GM12864 (cell line): ENCODE measurements around the gene EMCN.
"Not testable (repeated sequence)": the region's sequence is repeated elsewhere in the genome, so short reads cannot be mapped to it uniquely, and the experiment has no call there.

Experiments used
- DNase-seq: peaks from one replicate; pipeline ENCODE4 v3.0.0-alpha.2; 2011; ENCODE audit warnings: low read depth
- H3K4me3 ChIP-seq: 2 replicates; pipeline ENCODE4 v1.5.1; 2011; ENCODE audit warnings: mild to moderate bottlenecking, low read depth, low read length, control low read depth
- CTCF ChIP-seq: IDR thresholded peaks from 2 replicates; pipeline ENCODE4 v1.5.1; 2011; ENCODE audit warnings: low read depth, mild to moderate bottlenecking, moderate library complexity, low read length, control low read depth, inconsistent platforms; ENCODE audit errors: missing control alignments

EMCN gene

GRCh38 chr4:100545427-100545826 is 27.6 kb upstream of the EMCN start:
- TF ChIP-seq CTCF, result no peak
- no peak for DNase-seq

GRCh38 chr4:100540131-100540530 is 22.3 kb upstream of the EMCN start:
- no peak overlapping the region for H3K4me3 ChIP-seq
- DNase-seq, result no peak
- TF ChIP-seq CTCF, result no peak

More at GRCh38 chr4:100545427-100545826, 27.6 kb upstream of the EMCN start:
- no peak overlapping the region for H3K4me3 ChIP-seq

GRCh38 chr4:100539706-100540105 is 21.9 kb upstream of the EMCN start:
- DNase-seq, result no peak
- no peak for TF ChIP-seq CTCF
- no peak overlapping the region for H3K4me3 ChIP-seq

- no peak for TF ChIP-seq CTCF
- no peak for DNase-seq
- no peak overlapping the region for H3K4me3 ChIP-seq
These were observed 15.9 kb upstream of the EMCN start for GRCh38 chr4:100533741-100534140.

GRCh38 chr4:100530161-100530560 is 12.3 kb upstream of the EMCN start:
- not testable (repeated sequence) for DNase-seq, H3K4me3 ChIP-seq

- no peak for TF ChIP-seq CTCF
- DNase-seq, result no peak
- H3K4me3 ChIP-seq, result no peak overlapping the region
These were observed 7.9 kb upstream of the EMCN start for GRCh38 chr4:100525686-100526085.

GRCh38 chr4:100519205-100519604 is 1.4 kb upstream of the EMCN start:
- TF ChIP-seq CTCF, result no peak
- DNase-seq, result no peak

GRCh38 chr4:100516225-100516624 is 1.6 kb downstream of the EMCN start:
- no peak for DNase-seq
- TF ChIP-seq CTCF, result no peak
- H3K4me3 ChIP-seq, result no peak overlapping the region

More at GRCh38 chr4:100519205-100519604, 1.4 kb upstream of the EMCN start:
- H3K4me3 ChIP-seq, result no peak overlapping the region
